H54 (cell line): ENCODE results near the gene AKR1C8.
A peak's percentile ranks its signal among the peaks of the same experiment; 100 is the strongest.
"Not testable (repeated sequence)": the region's sequence is repeated elsewhere in the genome, so short reads cannot be mapped to it uniquely, and the experiment has no call there.

Experiments
- DNase-seq: peaks from one replicate; pipeline ENCODE4 v3.0.0; 2011; ENCODE audit warnings: low spot score, mixed read lengths; ENCODE audit not compliant: insufficient read length
- FAIRE-seq: peaks from 3 replicates; lab custom pipeline; 2011; peaks lifted over from hg19 to GRCh38; lab: Jason Lieb, UNC
- POLR2A ChIP-seq: IDR thresholded peaks from 2 replicates; pipeline ENCODE4 v1.6.1; 2011; ENCODE audit warnings: low read depth, mild to moderate bottlenecking, low read length

Gene AKR1C8

DNA sequence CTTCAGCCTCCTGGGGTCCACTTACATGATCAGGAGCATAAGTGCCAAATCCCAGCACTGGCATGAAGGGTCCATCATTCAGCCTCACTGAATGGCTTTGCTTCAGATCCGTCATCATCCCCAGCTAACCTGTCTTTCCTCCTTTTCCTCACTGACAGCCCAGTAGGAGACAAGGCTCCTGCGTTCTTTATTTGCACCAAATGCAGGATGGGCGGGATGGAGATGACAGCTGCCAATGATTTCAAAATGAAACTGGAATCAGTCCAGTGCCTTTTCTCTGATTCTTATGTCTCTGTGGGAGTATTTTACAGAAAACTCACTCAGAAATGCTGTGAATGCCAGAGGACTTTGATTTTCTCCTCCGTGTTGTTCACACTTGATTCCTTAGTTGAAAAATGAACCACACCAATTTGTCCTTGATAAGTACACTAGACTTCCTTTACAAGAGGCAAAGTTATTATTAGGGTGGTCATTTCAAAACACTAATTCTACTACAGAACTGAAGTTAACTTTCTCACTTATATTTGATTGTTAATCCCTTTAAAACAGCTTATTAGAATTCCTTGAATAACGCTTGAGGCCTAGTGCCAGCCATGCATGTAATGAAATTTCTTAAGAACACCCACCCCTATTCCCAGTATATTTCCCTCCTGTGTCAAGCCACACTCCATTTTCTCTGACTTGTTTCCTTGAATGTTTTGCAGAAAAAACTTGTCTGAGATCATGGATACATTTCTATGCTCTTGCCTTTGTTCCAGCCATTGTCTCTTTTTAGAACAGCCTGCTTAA is at the start of gene AKR1C8:
Gene AKR1C8, minus strand, starts transcription at position 164 of the 789 bp plus-strand sequence. Its CDS starts 46 bp downstream, at position 118.
- FAIRE-seq (no peak), DNase-seq (no peak)
- TF ChIP-seq POLR2A = no peak

DNA sequence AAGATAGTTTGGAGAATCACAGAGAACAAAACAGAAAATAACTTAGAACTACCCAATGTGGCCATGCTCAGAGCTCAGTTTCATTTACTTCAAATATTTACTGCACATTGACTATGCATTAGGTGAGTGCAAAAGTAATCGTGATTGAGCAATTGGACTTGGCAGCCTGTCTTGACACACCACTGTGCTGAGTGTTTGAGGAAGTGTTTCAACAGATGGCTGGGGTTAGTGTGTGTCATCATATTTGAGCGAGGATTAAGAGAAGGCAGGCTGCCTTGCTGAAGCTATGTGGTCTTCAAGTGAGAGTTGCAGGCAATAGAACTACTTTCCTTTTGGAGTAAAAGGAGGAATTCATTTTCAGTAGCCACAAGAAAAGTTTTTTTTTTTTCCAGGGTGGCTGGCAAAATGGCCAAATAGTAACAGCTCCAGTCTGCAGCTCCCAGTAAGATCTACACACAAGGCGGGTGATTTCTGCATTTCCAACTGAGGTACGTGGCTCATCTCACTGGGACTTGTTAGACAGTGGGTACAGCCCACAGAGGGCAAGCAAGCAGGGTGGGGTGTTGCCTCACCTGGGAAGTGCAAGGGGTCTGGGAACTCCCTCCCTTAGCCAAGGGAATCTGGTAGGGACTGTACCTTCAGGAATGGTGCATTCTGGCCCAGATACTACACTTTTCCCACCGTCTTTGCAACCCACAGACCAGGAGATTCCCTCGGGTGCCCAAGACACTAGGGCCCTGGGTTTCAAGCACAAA is 49.3 kb upstream of the AKR1C8 start:
- DNase-seq (no peak), FAIRE-seq (no peak)
- no peak for TF ChIP-seq POLR2A

DNA sequence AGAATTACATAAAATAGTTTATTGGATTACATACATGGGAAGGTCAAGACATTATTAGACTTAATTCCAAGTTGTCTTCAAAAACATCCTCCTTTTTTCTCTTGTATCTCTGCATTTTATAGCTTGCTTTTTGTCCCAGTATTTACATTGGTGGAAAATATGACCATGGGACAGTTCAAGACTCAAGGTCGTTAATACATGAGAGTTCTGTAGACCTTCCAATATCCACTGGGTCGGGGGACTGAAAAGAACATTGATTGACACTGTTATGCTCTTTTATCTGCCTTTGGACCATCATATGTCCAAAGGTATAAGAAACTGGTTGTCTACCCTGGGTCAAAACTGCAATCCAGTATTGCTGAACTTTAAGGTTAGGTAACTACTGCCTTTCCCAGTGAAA is 48.4 kb upstream of the AKR1C8 start:
- DNase-seq = no peak
- TF ChIP-seq POLR2A = no peak
- FAIRE-seq = no peak

GRCh38 chr10:5229019-5229418 is 44.1 kb upstream of the AKR1C8 start:
- FAIRE-seq (no peak), DNase-seq (no peak)
- no peak for TF ChIP-seq POLR2A

GRCh38 chr10:5222942-5223341 is 38.0 kb upstream of the AKR1C8 start:
- not testable (repeated sequence) for DNase-seq

GRCh38 chr10:5219262-5219661 is 34.3 kb upstream of the AKR1C8 start:
- DNase-seq = no peak
- TF ChIP-seq POLR2A = no peak
- FAIRE-seq = no peak

More at GRCh38 chr10:5222942-5223341, 38.0 kb upstream of the AKR1C8 start:
- not testable (repeated sequence) for FAIRE-seq

GRCh38 chr10:5216801-5217200 is 31.9 kb upstream of the AKR1C8 start:
- no peak for FAIRE-seq
- DNase-seq = no peak
- no peak for TF ChIP-seq POLR2A

DNA sequence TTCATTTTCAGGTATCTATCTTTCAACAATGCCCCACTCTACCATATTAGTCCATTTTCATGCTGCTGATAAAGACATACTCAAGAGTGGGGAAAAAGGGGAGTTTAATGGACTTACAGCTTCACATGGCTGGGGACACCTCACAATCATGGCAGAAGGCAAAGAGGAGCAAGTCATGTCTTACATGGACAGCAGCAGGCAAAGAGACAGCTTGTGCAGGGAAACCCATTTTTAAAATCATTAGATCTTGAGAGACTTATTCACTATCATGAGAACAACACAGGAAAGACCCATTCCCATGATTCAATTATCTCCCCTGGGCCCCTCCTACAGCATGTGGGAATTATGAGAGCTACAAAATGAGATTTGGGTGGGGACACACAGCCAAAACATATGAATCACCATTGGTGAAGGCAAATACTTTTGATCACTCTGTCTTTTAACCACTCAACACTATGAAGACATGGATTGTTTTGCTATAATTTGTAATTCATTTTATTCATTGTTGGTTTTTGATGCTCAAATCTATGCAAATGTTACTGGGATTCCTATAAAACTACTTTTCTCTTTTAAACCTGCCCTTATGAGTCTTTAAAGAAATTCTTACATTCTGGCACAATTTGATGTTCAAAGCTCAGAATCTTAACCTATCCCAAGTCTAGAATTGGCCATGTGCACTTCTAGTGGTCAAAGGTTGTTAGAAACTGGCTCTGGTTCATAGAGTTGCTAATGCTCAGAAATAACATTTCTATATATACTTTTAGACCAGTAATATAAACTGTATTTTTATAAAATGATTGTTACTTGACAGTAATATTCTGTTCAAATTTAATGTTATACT is 27.0 kb upstream of the AKR1C8 start:
- DNase-seq (no peak), FAIRE-seq (no peak)
- TF ChIP-seq POLR2A = no peak

DNA sequence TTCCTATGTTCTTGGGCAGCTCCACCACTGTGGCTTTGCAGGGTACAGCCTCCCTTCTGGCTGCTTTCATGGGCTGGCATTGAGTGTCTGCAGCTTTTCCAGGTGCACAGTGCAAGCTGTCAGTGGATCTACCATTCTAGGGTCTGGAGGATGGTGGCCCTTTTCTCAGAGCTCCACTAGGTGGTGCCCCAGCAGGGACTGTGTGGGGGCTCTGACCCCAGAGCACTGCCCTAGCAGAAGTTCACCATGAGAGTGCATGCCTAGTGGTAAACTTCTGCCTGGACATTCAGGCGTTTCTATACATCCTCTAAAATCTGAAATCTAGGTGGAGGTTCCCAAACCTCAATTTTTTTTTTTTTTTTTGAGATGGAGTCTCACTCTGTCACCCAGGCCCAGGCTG is 25.3 kb upstream of the AKR1C8 start:
- not testable (repeated sequence) for FAIRE-seq, DNase-seq

- FAIRE-seq, DNase-seq: not testable (repeated sequence)
Measured at GRCh38 chr10:5209776-5210175, 24.8 kb upstream of the AKR1C8 start.

GRCh38 chr10:5206799-5207198 is 21.8 kb upstream of the AKR1C8 start:
- FAIRE-seq (no peak), DNase-seq (no peak)
- no peak for TF ChIP-seq POLR2A

DNA sequence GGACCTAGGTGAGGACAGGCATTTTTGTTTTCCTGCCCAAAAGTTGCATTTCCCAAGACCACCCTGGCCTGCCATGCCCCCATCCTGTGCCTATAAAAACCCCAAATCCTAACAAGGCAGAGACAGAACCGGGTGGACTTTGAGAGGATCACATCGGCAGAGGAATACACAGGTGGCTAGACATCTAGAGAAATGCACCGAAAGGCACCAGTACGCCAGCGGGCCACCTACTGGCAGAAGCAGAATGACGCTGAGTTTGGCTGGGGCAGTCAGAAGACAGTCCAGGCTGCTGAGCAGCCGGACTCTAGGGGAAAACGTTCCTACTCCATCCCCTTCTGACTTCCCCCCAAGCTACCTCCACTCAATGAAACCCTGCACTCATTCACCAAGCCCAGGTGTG is 14.4 kb upstream of the AKR1C8 start:
- no peak for FAIRE-seq
- peak; percentile 5 for DNase-seq
- no peak for TF ChIP-seq POLR2A

DNA sequence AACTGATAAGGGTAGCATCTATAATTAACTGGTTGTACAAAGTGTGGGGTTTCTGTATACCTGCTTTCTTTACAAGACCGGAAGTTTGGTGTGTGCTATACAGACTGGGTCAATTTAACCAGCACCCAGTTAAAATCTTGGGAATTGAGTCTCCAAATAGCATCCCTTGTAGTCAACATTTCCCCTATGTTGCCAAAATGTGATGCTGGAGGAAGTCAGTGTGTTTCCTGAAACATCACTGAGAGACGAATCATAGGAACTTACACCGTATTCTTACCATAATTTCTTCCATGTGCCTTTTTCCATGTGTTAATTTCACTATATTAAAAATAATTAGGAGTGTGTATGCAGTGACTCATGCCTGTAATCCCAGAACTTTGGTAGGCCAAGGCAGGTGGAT is 13.4 kb upstream of the AKR1C8 start:
- TF ChIP-seq POLR2A = no peak
- FAIRE-seq = peak; percentile 33
- DNase-seq = no peak

- DNase-seq (no peak), FAIRE-seq (no peak)
- TF ChIP-seq POLR2A = no peak
Measured at GRCh38 chr10:5196702-5197113, 11.8 kb upstream of the AKR1C8 start, which contains the start of gene AKR1C4. AKR1C4 (plus strand) TSS chr10:5196837; CDS start chr10:5196868, 31 bp downstream.
